NK-92 (cell line): Measurements from ENCODE around the gene EVL.
"Not testable (repeated sequence)": the region's sequence is repeated elsewhere in the genome, so short reads cannot be mapped to it uniquely, and the experiment has no call there.

Experiments
- DNase-seq: peaks from one replicate; lab custom pipeline; 2025; ENCODE audit not compliant: unreplicated experiment; lab: John Stamatoyannopoulos, UW

EVL gene

DNA sequence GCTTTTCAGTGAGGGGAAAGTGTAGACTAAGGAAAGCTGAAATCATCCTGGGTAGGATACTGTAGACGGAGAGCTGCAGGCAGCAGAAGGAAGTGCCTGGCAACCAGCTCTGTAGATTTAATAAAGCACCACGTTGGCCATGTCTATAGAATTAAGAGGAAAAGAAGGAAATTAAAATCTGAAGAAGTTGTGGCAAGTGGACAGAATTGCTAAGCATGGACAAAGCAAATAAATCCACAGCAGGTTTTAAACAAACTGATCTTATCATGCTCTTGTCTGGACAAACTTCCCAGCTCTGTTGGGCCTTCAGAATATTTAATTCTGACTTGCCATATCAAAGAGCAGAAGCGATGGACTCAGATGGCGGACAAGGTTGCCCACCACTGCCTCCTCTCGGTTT is 27.2 kb upstream of the EVL start:
- no peak for DNase-seq

DNA sequence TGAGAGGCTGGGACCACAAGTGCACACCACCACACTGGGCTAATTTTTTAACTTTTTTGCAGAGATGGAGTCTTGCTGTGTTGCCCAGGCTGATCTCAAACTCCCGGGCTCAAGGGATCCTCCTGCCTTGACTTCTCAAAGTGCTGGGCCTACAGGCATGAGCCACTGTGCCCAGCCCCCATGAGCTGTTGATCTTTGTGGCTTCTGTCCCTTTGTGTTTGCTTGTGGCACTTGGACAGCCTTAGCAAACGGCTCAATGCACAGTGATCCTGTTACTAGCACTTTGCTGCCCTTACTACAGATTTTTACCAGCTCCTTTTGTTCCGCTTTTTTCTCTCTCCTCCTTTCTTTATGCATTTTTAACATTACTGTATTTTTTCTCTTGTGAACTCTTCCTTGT is 25.3 kb upstream of the EVL start:
- no peak for DNase-seq

DNA sequence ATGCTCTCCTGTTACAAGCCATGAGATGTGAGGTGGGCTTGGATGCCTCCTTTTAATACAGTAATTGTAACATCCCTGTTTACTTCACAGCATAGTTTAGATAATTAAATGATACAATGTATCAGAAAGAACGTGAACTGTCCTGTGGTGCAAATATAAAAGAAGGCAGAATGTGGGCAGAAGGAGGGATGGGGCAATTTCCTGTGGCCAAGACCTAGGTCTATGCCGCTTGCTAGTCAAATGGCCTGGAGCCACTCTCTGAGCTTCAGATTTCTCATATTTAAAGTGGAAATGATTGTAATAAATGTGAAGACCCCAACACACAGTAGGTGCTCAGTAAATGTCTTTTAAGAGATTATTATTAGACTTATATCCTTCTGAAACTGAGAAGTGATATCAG is 24.0 kb upstream of the EVL start:
- DNase-seq, result no peak

GRCh38 chr14:100042286-100042685 is 22.9 kb upstream of the EVL start:
- DNase-seq, result no peak

- no peak for DNase-seq
Measured at GRCh38 chr14:100045642-100046344, 19.4 kb upstream of the EVL start.

DNA sequence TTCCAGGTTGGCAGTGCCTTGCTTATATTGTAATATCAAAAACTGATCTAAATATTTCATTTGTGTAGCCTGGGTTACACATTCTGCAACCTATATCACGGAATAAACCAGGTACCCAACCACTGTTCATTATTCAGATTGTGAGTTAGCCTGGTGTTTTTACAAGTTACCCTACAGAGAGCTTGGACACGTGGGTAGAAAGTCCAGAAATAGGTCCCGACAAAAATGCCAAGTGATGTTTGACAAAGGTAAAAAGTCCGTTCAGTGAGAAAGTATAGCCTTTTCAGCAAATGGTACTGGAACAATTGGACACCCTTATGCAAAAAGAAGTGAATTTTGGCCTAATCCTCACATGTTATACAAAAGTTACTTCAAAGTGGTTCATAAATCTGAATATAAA is 17.6 kb upstream of the EVL start:
- DNase-seq, result no peak

GRCh38 chr14:100048786-100049185 is 16.4 kb upstream of the EVL start:
- no peak for DNase-seq

DNA sequence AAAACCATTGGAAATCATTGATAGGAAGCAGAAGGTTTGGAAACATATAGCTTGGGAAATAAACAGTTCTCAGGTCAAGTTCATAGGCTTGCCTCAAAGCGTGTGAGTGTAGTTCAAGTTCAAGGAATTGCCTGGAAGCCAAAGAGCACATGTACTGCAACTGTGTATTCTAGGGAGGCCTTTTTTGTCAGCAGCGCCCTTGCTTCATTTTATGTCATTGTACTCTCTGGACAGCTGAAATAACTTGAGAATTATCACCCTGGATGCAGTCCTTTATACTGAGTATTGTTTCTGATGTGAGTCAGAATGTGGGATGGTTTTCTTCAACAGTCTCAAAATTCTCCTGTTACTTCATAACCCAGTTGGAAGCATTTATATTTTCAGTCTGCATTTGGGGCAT is 16.0 kb upstream of the EVL start:
- no peak for DNase-seq

DNA sequence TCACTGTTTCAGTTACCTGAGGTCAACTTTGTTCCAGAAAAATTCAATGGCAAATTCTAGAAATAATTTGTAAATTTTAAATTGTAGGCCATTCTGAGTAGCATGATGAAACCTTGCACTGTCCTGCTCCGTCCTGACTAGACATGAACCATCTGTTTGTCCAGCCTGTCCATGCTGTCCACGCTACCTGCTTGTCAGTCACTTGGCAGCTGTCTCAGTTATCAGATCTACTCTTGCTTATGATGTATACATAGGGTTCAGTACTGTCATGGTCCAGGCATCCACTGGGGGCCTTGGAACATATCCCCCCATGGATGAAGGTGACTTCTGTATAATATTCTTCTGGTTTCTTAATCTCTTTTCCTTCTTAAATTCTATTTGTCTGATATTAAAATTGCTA is 14.1 kb upstream of the EVL start:
- DNase-seq, result no peak

DNA sequence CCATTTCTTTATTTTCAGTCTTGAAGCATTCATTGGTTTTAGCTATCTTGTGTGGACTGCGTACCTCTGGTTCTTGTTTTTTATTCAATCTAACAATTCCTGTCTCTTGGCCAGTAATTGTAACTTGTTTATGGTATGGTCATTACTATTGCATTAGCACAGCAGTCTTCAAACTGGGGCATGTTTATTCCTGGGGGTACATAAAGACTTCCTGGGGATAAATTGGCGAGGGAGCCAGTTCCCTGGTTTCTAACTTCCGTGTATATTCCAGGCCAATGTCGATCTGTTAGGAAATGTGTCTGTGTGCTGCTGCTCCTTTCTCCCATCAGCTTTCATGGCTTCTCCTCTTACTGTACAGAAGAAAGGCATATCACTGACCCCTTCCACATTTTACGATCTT is 13.7 kb upstream of the EVL start:
- no peak for DNase-seq

GRCh38 chr14:100052819-100053218 is 12.4 kb upstream of the EVL start:
- no peak for DNase-seq

GRCh38 chr14:100054316-100055075 is 10.7 kb upstream of the EVL start:
- DNase-seq, result no peak

DNA sequence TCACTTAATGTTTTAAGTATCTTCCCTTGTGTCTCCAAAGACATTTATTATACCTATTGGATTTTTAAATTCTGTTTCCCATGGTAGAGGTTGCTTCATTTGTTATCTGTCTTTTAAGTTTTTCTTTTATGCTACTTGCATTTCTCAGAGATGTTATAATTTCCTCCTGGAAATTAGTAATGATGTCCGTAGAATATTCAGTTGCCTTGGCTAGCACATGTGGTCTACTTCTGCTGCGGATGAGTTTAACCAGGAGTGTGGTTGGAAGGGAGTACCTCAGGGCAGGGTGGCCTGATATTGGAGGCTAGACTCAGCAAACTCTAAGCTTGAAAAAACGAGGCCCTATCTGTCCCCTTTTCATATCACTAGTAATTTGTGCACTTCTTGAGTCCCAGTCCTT is 8.8 kb upstream of the EVL start:
- no peak for DNase-seq

GRCh38 chr14:100056964-100057795 is 8.0 kb upstream of the EVL start:
- no peak for DNase-seq

- DNase-seq, result no peak
Measured at GRCh38 chr14:100058777-100059437, 6.3 kb upstream of the EVL start.

DNA sequence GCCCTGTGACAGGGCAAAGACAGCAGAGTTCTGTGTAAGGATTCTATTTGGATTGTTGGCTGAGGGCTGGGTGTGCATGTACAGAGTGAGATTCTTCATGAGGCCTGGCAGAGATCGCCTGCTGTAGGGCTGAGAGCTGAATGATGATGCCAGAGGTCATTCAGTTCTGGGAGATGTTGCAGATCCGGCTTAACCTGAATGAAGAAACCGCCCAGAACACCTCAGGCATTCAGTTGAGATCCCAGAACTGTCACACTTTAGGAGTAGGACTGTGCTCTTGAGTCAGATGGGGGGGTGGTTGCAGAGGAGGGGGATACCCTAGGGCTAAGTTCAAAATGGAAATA is 5.8 kb upstream of the EVL start:
- DNase-seq, result no peak

- DNase-seq, result no peak
Measured at GRCh38 chr14:100060760-100061159, 4.5 kb upstream of the EVL start.

- no peak for DNase-seq
Measured at GRCh38 chr14:100062590-100062989, 2.6 kb upstream of the EVL start.

DNA sequence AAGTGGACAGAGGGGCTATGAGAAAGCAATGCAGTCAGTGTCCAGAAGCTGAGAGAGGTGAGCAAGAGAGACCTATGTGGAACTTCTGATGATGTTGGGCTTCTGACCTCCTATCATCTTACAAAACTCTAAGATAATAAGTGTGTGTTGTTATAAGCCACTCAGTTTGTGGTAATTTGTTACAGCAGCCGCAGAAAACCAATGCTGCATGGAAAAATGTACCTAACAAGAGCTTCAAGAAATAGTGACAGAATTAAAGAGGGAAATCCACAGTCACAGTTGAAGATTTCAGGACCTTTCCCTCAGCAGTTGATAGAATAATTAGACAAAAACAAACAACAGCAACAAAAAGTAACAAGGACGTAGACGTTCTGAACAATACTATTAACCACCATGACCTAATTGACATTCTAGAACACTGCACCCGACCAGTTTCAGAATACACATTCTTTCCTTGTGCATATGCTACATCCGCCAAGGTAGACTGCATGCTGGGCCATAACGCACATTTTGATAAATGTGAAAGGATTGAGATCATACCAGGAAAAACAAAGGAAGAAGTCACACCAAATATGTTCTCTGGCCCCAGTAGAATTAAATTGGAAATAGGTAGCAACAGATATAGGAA is 1.8 kb upstream of the EVL start:
- DNase-seq, result no peak

DNA sequence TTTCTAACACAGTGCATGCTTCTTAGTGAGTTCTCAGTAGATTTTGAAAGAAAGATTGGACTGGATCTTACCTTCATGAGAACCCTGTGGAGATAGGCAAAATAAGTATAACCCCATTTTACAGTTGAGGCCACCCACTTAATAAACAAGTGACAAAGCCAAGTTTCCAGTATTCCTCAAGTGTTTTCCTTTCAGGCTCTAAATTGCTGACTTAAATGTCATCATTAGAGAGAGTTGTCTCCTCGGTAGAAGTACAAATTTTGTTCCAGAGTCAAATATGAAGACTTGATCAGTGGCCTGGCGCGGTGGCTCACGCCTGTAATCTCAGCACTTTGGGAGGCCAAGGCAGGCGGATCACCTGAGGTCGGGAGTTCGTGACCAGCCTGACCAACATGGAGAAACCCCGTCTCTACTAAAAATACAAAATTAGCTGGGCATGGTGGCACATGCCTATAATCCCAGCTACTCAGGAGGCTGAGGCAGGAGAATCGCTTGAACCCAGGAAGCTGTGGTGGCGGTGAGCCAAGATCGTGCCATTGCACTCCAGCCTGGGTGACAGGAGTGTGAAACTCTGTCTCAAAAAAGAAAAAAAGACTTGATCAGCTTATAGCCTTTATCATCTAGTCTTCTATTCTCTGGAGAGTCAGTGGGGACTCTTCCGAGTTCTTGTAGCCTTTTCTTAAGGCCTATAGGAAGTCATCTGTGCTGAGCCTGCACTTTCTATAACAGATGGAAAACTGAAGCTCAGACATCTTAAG is 708 bp upstream of the EVL start:
- not testable (repeated sequence) for DNase-seq
